Left ventricle myocardium superior (tissue), 1 donor: ENCODE results near the gene CFAP300. TPM values are rescaled to one million over a fixed set of nuclear protein-coding genes. Genes with fewer than 3 reads are reported as not detected.

ENCODE experiments used
- ATAC-seq: fragments of 200-7000 bp; cut with Tn5 transposase; one replicate; pipeline ENCODE4 v1.9.1; 2020; ENCODE audit warnings: mild to moderate bottlenecking, moderate library complexity
- DNase-seq: peaks from one replicate; pipeline ENCODE4 v3.0.0-alpha.2; 2020
- intact Hi-C: fragments of 100-400 bp; cut with micrococcal nuclease; formaldehyde crosslinking; loops from one replicate; pipeline ENCODE4 v1.11.0; 2022
- long read RNA-seq: library from polyadenylated mRNA; unstranded; transcript quantifications from one replicate; pipeline ENCODE4 v2.0.0, GENCODE V29; 2021
- total RNA-seq: library from RNA; stranded (reverse); fragmentation: NEBNext Ultra II Directional; extraction: Animal tissue kit (Norgen Biotek cat#: 25700); gene quantifications from one replicate; pipeline ENCODE4 v1.2.1, GENCODE V29; 2021
- donor health status: DM: no; HTN: yes; CAD: no; lungs with severe emphysema.

Gene CFAP300
- total RNA-seq = 0.20 TPM
- long read RNA-seq, partial matches to known transcripts = 0 of 1 reads
- long read RNA-seq, other reads (novel, unspliced or antisense) = 1 of 1 reads

DNA sequence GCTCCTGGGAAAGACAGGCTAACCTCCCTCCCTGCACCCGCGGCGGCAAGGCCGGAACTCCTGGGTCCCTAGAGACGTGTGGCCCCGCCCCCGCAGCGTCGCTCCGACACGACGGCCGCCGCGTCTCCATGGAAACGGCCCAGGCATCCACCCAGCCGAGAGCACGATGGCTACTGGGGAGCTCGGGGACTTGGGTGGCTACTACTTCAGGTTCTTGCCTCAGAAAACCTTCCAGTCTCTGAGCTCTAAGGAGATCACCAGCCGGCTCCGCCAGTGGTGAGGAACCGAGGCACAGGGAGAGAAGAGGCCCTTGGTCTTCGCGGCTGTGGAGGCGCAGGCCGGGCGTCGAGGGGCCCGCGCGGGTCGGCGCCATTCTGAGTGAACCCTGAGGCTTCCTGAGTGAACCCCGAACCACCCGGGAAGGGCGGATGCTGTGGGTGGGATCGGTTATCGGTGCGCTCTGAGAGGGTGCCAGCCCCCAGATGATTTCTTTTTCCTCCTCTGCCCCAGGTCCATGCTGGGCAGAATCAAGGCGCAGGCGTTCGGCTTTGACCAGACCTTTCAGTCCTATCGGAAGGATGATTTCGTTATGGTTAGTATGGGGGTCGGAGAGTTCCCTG lies at the start of gene CFAP300:
CFAP300 (plus strand) TSS at position 133 of the 620 bp plus-strand sequence; CDS start at position 167, 34 bp downstream.
- intact Hi-C loops = no loop called here
- peak; percentile 99 for ATAC-seq

GRCh38 chr11:102001657-102002338 lies 45.4 kb upstream of the CFAP300 start:
- intact Hi-C loops = no loop called here
- ATAC-seq (no peak), DNase-seq (no peak)

More for the DNA sequence above, at the start of gene CFAP300:
- peak; percentile 95 for DNase-seq

DNA sequence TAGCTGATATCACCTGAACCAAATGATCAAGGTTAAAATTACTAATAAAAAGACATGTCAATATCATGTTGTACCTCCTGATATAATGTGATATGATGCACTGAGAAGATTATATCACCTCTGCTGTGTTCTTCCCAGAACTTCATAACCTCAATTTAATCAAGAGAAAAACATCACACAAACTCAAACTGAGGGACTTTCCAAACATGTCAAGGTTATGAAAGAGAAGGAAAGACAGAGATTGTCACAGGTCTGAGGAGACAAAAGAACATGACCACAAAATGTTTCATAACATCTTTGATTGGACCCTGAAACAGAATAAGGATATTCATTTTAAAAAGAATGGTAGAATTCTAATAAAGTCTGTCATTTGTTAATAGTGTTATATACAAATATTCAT lies 43.0 kb upstream of the CFAP300 start:
- no peak for DNase-seq
- no peak for ATAC-seq
- intact Hi-C loops = no loop called here

DNA sequence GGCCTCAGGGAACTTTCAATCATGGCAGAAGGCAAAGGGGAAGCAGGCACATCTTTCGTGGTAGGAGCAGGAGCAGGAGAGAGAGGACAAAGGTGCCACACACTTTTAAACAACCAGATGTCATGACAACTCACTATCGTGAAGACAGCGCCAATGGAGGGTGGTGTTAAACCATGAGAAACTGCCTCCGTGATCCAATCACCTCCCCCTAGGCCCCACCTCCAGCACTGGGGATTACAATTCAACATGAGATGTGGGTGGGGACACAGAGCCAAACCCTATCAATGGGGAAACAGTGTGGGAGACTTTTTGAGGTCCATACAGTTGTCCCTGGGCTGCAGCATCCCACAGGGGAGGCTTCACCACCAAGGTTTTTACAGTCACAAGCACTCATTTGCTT lies 41.9 kb upstream of the CFAP300 start:
- DNase-seq (no peak), ATAC-seq (no peak)
- intact Hi-C loops = no loop called here

DNA sequence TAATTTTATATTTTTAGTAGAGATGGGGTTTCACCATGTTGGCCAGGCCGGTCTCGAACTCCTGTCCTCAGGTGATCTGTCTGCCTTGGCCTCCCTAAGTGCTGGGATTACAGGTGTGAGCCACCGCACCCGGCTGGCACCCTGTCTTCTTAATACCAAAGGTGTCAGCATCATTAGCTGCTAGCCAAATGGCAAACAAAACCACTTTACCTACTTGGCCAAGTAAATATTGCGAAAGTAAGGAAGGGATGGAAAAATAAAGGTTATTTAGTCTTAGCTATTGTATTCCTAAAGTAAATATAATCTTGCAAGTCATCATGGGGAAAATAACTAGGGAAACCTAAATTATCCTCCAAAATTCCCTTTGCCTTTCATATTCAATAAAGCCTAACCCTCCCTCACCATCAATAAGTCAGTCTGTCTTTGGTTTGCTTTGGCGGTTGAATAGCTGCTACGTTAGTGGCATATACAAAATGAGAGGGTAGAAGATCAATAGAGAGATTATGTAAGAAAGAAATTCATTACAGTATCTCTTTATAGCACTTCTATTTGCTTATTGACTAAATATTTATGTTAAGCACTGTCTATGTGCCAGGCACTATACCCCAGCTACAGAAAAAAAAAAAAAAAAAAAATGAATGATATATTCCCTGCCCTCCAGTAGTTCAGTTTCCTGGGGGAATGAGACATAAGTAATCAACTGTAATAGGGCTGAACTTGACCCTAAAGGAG lies 40.2 kb upstream of the CFAP300 start:
- ATAC-seq (no peak), DNase-seq (no peak)
- intact Hi-C loops = loop anchor here (2.0 kb wide), 1 partner anchor 146 kb away; no protein-coding TSS in a partner anchor

GRCh38 chr11:102007567-102008437 lies 39.4 kb upstream of the CFAP300 start:
- ATAC-seq (peak; percentile 52), DNase-seq (no peak)
- intact Hi-C loops = loop anchor here (2.0 kb wide), 1 partner anchor 147 kb away; no protein-coding TSS in a partner anchor

GRCh38 chr11:102010776-102011494 lies 36.3 kb upstream of the CFAP300 start:
- intact Hi-C loops = no loop called here
- ATAC-seq (peak; percentile 85), DNase-seq (peak; percentile 74)

GRCh38 chr11:102012946-102013345 lies 34.3 kb upstream of the CFAP300 start:
- intact Hi-C loops = no loop called here
- no peak for ATAC-seq
- no peak for DNase-seq

DNA sequence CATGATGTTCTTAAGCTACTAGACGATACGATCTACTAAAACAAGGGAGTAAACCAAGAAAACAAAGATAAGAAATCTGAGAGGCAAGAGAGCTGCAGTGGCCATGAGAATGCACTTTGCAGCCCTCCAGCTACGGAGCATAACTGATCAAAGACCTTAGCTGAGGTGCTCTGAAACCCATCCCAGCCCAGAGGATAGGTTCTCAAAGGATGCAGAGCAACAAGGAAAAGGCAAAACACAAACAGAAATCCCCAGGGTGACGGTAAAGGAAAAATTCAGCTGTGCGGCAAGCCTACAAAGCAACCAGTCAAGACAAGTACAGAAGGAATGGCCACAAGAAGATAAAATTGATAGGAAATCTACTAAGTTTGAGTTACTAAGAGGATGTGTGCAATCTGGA lies 32.5 kb upstream of the CFAP300 start:
- intact Hi-C loops = no loop called here
- ATAC-seq (no peak), DNase-seq (no peak)

GRCh38 chr11:102017026-102017425 lies 30.2 kb upstream of the CFAP300 start:
- ATAC-seq = no peak
- intact Hi-C loops = no loop called here
- DNase-seq = no peak

DNA sequence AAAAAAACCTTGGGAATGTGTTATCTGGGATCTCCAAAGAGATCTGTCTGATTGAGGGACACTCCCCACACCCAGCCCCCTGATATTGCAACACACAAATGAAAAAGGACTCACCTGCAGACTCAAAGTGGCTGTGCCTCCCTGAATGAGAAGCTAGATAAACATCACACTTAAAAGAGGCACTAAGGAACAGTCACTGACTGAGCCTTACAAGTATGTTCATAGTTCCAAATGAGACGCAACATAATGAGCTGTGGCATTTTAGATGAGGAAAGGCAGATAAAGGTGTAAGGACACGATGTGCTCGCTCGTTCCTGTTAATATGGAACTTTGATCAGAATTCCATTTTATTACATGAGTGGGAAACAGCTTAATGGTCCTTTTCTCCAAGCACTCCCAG lies 21.0 kb upstream of the CFAP300 start:
- intact Hi-C loops = no loop called here
- no peak for DNase-seq
- ATAC-seq = no peak

DNA sequence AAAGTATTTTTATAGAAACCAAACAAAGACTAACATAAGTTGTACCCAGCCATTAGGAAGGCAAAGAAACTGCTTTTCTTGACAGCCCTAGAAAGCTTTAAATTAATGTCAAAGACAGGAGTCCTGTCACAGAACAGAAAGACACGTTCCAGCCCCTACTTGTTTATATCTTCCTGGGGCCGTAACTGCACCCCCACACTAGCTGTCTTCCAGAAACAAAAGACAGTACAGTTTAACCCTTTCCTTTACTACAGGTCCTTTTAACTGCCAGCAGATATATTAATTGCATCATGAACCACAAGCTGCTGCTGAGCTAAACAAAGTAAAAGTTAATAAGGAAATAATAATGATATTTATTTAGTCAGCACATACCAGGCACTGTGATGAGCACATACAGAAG lies 20.3 kb upstream of the CFAP300 start:
- ATAC-seq (no peak), DNase-seq (no peak)
- intact Hi-C loops = no loop called here

DNA sequence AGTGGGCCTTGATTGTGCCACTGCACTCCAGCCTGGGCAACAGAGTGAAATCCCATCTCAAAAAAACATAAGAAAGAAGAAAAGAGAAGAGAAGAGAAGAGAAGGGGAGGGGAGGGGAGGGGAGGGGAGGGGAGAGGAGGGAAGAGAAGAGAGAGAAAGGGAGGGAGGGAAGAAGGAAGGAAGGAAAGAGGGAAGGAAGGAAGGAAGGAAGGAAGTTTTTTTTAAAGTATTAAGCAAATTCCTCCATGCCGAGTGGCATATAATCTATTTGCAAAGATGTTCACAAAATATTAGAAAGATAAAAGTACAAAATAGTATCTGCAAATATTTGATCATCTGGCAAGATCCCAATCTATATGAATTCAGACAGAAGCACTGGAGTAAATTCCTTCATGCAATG lies 10.5 kb upstream of the CFAP300 start:
- intact Hi-C loops = no loop called here
- DNase-seq (no peak), ATAC-seq (no peak)

DNA sequence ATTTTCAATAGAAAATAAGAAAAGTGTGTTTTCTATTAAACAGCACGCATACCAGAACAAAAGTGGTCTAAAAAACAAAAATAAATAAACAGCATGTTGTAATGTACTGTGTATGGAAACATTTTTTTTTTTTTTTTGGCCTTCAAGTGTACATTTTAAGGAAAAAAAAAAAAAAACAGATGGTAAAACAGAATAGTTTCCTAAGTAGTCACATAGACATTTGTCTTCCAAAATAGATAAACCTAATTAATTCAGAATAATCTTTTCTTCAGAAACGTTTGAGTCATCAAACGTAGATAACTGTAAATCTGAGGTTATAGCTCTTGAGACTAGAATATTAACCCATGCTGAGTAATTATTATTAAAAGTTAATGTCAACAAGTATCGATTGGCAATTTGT lies 396 bp upstream of the CFAP300 start:
- ATAC-seq (no peak), DNase-seq (no peak)
- intact Hi-C loops = no loop called here

DNA sequence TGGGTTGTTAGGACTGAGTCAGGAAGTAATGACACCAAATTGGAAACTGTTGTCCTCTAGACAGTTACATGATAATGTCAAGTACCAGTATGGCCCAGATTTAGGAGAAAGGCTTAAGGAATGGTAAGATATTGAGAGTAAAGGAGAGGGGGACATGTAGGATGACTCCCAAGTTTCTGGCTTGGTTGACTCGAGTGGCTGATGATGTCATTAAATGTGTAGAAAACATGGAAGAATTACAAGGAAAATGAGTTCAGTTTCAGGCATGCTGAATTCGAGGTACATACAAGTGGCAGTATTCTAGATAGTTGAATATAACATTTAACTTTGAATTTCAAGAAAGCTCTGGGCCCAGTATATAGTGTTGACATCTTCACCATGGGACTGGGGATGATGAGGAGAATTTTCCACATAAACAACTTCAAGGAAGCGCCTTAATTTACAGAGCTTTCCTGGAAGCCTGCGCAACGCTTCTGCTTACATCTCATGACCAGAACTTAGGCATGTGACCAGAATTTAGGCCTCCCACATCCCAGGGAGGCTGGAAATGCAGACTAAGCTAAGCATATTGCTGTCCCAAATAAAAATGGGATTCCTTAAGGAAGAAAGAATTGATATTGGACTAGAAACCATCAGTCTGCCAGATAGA lies 3.8 kb downstream of the CFAP300 start:
- ATAC-seq = no peak
- intact Hi-C loops = no loop called here
- DNase-seq = no peak

DNA sequence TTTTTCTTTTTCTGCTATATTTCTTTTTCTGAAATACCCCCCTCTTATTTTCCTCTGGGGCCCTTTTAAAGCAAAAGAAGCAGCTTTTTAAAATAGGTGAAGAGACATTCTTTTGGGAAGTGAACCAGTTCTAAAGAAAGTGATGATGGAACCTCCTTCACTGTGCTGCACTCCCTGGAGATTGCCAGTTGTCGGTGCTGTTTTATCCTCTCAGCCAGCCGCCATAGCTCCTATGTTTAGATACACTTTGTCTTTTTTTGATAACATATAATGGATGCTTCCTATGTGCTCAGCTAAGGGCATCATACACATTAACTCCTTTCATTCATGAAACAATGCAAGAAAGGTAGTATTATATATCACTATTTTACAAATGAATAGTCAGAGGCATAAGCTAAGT lies 14.0 kb downstream of the CFAP300 start:
- no peak for DNase-seq
- intact Hi-C loops = no loop called here

DNA sequence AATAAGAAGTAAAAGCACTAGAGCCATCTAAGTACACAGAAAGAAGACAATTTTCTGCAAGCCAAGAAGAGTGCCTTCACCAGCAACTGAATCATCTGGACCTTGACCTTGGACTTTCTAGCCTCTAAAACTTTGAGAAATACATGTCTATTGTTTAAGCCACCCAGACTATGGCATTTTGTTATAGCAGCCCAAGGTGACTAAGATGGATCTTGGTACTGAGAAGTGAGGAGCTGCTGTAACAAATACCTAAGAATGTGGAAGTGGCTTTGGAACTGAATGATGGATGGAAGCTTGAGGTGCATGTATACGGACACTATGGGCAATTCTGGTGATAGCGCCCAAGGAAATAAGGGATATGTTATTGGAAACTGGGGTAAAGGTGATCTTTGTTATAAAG lies 14.9 kb downstream of the CFAP300 start:
- no peak for DNase-seq
- intact Hi-C loops = no loop called here
- no peak for ATAC-seq

More for the DNA sequence above, 14.0 kb downstream of the CFAP300 start:
- peak; percentile 64 for ATAC-seq

DNA sequence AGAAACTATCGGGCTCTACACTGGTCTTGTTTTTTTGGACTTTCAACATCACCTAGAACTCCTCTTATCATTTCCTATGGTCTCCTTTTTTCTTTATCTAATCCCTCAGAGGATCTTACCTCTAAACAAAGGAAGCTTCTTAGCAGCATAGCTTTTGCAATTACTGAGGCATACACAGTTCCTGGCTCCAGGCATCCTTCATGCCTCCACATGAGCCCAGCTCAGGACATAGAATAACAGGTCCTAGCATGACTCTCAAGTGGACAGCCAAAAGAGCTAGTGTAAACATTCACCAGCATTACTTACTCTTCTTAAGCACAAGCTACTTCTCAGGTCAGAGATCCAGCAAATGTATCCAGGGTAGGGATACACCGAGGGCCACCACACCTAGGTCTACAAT lies 17.1 kb downstream of the CFAP300 start:
- DNase-seq (no peak), ATAC-seq (no peak)
- intact Hi-C loops = no loop called here
